Breast epithelium (tissue), 3 donors: Measurements from ENCODE around the gene DNAJB8.

Source experiments
- CTCF ChIP-seq, 3 donors: fragments of 450-650 bp; IDR thresholded peaks; one replicate each; pipeline ENCODE4 v1.5.1; 2016 to 2017; ENCODE audit warnings: antibody characterized with exemption in 3 of 3, mild to moderate bottlenecking in 3 of 3, moderate library complexity in 3 of 3
- POLR2AphosphoS5 ChIP-seq, 3 donors: sonication (generic); formaldehyde crosslinking; IDR thresholded peaks; one replicate each; pipeline ENCODE4 v1.6.1; 2017; ENCODE audit warnings: antibody characterized with exemption in 3 of 3

- no peak for TF ChIP-seq CTCF (IDR thresholded peaks at IDR 0.05)
- no peak for TF ChIP-seq POLR2AphosphoS5 (IDR thresholded peaks at IDR 0.05)
Observed at GRCh38 chr3:128422762-128423524, 43.7 kb downstream of the DNAJB8 start.
